Stomach (tissue), 4 donors: ENCODE data around the gene SEMA5A.

Experiments used
- CTCF ChIP-seq, 7 experiments: fragments of 450-650 bp in 4 of 7; fragments of 200-600 bp in 3 of 7; sonication (generic) in 3 of 7; IDR thresholded peaks; one replicate each; pipeline ENCODE4 v1.5.1; 2016 to 2019; ENCODE audit warnings: antibody characterized with exemption in 7 of 7, control low read depth in 2 of 7, mild to moderate bottlenecking in 1 of 7
- EP300 ChIP-seq: sonication (generic); formaldehyde crosslinking; IDR thresholded peaks from one replicate; pipeline ENCODE4 v1.6.1; 2017; ENCODE audit warnings: antibody characterized with exemption
- POLR2A ChIP-seq, 4 donors: fragments of 450-650 bp; IDR thresholded peaks; one replicate each; pipeline ENCODE4 v1.6.1; 2016; ENCODE audit warnings: antibody characterized with exemption in 4 of 4, control low read depth in 2 of 4, mild to moderate bottlenecking in 1 of 4, moderate library complexity in 1 of 4
- POLR2AphosphoS5 ChIP-seq, 3 donors: sonication (generic); formaldehyde crosslinking; IDR thresholded peaks; one replicate each; pipeline ENCODE4 v1.6.1; 2016; ENCODE audit warnings: antibody characterized with exemption in 3 of 3

DNA sequence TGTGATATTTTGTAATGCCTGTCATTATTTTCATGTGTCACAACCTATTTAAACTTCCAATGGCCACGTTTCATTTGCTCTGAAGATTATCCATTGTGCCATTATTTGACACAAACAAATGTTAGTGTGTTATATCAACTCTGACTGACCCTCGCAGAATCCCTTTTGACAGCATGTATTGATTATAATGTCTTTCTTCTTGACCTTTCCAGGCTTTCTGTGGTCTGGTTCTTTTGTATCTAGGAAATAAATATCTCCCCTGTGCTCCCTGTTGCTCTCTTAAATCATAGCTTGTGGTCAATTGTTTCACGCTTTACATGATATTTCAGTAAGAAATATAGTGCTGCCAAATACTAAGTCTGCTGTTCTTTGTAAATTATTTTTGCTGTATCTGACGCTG lies 442.6 kb downstream of the SEMA5A start:
- no peak for TF ChIP-seq CTCF (IDR thresholded peaks at IDR 0.05)
- TF ChIP-seq POLR2A (IDR thresholded peaks at IDR 0.05) = no peak
- TF ChIP-seq POLR2AphosphoS5 (IDR thresholded peaks at IDR 0.05) = no peak
- no peak for TF ChIP-seq EP300
